Parathyroid adenoma (tissue), 2 donors: ENCODE measurements around the gene CTCFL.

ENCODE experiments used
- H2AFZ ChIP-seq: fragments of 300-600 bp; sonication (generic); one replicate; pipeline ENCODE4 v1.7.0; 2017; ENCODE audit warnings: antibody characterized with exemption, mild to moderate bottlenecking
- H3K27ac ChIP-seq: fragments of 300-600 bp; sonication (generic); one replicate; pipeline ENCODE4 v1.7.0; 2017
- H3K27me3 ChIP-seq: fragments of 300-600 bp; sonication (generic); one replicate; pipeline ENCODE4 v1.7.0; 2017; ENCODE audit warnings: low read length; ENCODE audit not compliant: control insufficient read depth, insufficient read depth
- H3K36me3 ChIP-seq: fragments of 300-600 bp; sonication (generic); one replicate; pipeline ENCODE4 v1.7.0; 2017; ENCODE audit warnings: low read length; ENCODE audit not compliant: control insufficient read depth, insufficient read depth
- H3K4me1 ChIP-seq: fragments of 300-600 bp; sonication (generic); one replicate; pipeline ENCODE4 v1.7.0; 2017; ENCODE audit warnings: control low read depth
- H3K4me2 ChIP-seq: fragments of 300-600 bp; sonication (generic); one replicate; pipeline ENCODE4 v1.7.0; 2017; ENCODE audit warnings: low read length
- H3K4me3 ChIP-seq: fragments of 300-600 bp; sonication (generic); one replicate; pipeline ENCODE4 v1.7.0; 2017; ENCODE audit warnings: low read depth, low read length
- H3K79me2 ChIP-seq: fragments of 300-600 bp; sonication (generic); one replicate; pipeline ENCODE4 v1.7.0; 2017; ENCODE audit warnings: control low read depth
- H3K9ac ChIP-seq: fragments of 300-600 bp; sonication (generic); one replicate; pipeline ENCODE4 v1.7.0; 2017; ENCODE audit warnings: mild to moderate bottlenecking
- H3K9me3 ChIP-seq: fragments of 300-600 bp; sonication (generic); one replicate; pipeline ENCODE4 v1.7.0; 2017; ENCODE audit warnings: low read length; ENCODE audit not compliant: control insufficient read depth
- CTCF ChIP-seq: fragments of 300-600 bp; sonication (generic); IDR thresholded peaks from one replicate; pipeline ENCODE4 v1.7.0; 2017; ENCODE audit warnings: antibody characterized with exemption, mild to moderate bottlenecking
- donor health status: primary hyperparathyroidism.

The CTCFL gene

GRCh38 chr20:57500962-57501361 lies 24.0 kb downstream of the CTCFL start:
- H3K9ac ChIP-seq: no peak overlapping the region
- H3K4me1 ChIP-seq: no peaks in the 10 kb centered on the region
- no peak for TF ChIP-seq CTCF
- no peak overlapping the region for H3K27ac ChIP-seq
- H3K9me3 ChIP-seq: no peaks in the 10 kb centered on the region
- no peaks in the 10 kb centered on the region for H3K27me3 ChIP-seq
- H3K36me3 ChIP-seq: no peaks in the 10 kb centered on the region
- H3K4me2 ChIP-seq: no peak overlapping the region
- no peaks in the 10 kb centered on the region for H3K79me2 ChIP-seq
- no peak overlapping the region for H3K4me3 ChIP-seq
- H2AFZ ChIP-seq: no peak overlapping the region

- H3K4me2 ChIP-seq: no peak overlapping the region
- no peak for TF ChIP-seq CTCF
- no peaks in the 10 kb centered on the region for H3K4me1 ChIP-seq
- H3K9me3 ChIP-seq: no peaks in the 10 kb centered on the region
- no peak overlapping the region for H3K4me3 ChIP-seq
- H2AFZ ChIP-seq: no peak overlapping the region
- H3K9ac ChIP-seq: no peak overlapping the region
- no peaks in the 10 kb centered on the region for H3K36me3 ChIP-seq
- no peak overlapping the region for H3K27ac ChIP-seq
- H3K27me3 ChIP-seq: no peaks in the 10 kb centered on the region
- H3K79me2 ChIP-seq: no peaks in the 10 kb centered on the region
These were observed 24.7 kb downstream of the CTCFL start for GRCh38 chr20:57500235-57500634.

DNA sequence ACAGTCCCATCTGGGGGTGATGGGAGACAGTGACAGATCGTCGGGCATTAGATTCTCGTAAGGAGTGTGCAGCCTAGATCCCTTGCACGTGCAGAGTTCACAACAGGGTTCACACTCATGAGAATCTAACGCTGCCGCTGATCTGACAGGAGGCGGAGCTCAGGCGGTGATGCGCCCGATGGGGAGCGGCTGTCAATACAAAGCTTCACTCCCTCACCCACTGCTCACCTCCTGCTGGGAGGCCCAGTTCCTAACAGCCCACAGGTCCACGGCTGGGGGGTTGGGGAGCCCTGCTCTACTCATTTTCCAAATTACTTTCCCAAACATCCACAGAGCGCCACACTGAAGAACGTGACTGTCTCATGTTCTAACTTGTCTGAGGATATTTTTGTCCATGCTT lies 25.3 kb downstream of the CTCFL start:
- Histone ChIP-seq H3K4me1 (no peaks in the 10 kb centered on the region), H3K36me3 (no peaks in the 10 kb centered on the region), H3K79me2 (no peaks in the 10 kb centered on the region), H3K9ac (no peak overlapping the region), H3K27ac (no peak overlapping the region), H3K4me2 (no peak overlapping the region), H3K9me3 (no peaks in the 10 kb centered on the region), H3K4me3 (no peak overlapping the region), H3K27me3 (no peaks in the 10 kb centered on the region), H2AFZ (no peak overlapping the region)
- TF ChIP-seq CTCF: no peak

DNA sequence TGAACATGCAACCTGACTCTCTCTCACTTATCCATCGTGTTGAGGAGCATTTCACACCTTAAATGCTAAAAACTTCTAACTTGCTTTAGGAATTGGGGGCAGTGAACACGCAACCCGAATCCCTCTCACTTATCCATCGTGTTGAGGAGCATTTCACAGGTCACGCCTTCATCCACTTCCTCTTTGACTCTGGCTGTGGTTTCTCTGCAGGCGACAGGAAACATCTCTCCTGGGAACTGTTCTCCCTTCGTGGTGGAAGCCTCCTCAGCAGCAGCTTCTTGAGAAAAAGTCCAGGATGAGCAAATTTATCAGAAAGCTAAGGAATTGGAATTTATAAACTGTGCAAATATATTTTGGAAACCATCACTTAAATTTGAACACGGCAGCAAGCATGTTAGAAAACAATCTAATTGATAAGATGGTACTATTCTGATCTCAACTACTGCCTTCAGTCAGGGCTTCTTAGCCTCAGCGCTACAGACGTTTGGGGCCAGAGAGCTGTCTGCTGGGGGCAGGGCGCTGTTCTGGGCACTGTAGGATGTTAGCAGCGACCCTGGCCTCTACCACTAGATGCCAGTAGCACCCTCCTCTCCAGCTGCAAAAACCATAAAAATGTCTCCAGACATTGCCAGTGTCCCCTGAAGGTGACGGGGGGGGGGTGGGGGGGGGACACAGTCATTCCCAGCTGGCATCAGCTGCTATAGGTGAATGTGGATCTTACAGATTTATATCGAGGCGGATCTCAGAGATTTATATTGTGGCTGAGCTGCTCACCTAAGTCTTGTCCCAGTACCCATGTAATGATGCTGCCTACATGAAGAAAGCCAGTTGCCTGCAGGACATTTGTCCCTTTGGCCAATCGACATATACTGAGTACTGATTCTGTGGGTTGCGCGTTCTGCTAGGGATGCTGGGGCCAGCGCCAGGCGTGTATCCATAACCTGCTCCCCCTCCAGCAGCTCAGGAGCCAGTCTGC lies 26.2 kb downstream of the CTCFL start:
- Histone ChIP-seq H2AFZ (no peak overlapping the region), H3K4me1 (no peaks in the 10 kb centered on the region), H3K4me2 (no peak overlapping the region), H3K9ac (no peak overlapping the region), H3K9me3 (no peaks in the 10 kb centered on the region), H3K36me3 (no peaks in the 10 kb centered on the region), H3K79me2 (no peaks in the 10 kb centered on the region), H3K27ac (no peak overlapping the region), H3K27me3 (no peaks in the 10 kb centered on the region), H3K4me3 (no peak overlapping the region)
- TF ChIP-seq CTCF: no peak

- H3K4me1 ChIP-seq: no peaks in the 10 kb centered on the region
- H3K4me3 ChIP-seq: no peak overlapping the region
- no peak overlapping the region for H3K27ac ChIP-seq
- no peaks in the 10 kb centered on the region for H3K79me2 ChIP-seq
- H3K4me2 ChIP-seq: no peak overlapping the region
- no peak overlapping the region for H3K9ac ChIP-seq
- H3K9me3 ChIP-seq: no peaks in the 10 kb centered on the region
- no peaks in the 10 kb centered on the region for H3K36me3 ChIP-seq
- no peak for TF ChIP-seq CTCF
- no peaks in the 10 kb centered on the region for H3K27me3 ChIP-seq
- H2AFZ ChIP-seq: no peak overlapping the region
These were observed 28.3 kb downstream of the CTCFL start for GRCh38 chr20:57496592-57496991.
